Measurements from ENCODE around the gene INPP5A.
A peak's percentile ranks its signal among the peaks of the same experiment; 100 is the strongest.

The INPP5A gene

GRCh38 chr10:132811891-132812481 lies 274.4 kb downstream of the INPP5A start:
- H3K4me1 ChIP-seq (ENCODE audit: control insufficient read depth in 2 of 2, insufficient read depth in 1 of 2, low read depth in 1 of 2, low read length in 2 of 2), result peaks cover 0 to 4% of the 10 kb centered on the region in 2 donors
- no peak overlapping the region for H3K4me2 ChIP-seq (ENCODE audit: insufficient read depth, low read length, poor library complexity, severe bottlenecking)
- no peak overlapping the region for H2BK5ac ChIP-seq (ENCODE audit: low read length)
- no peak overlapping the region for H3K23ac ChIP-seq (ENCODE audit: low read depth, low read length, poor library complexity)
- H2AFZ ChIP-seq (ENCODE audit: low read length), result no peak overlapping the region
- no peak overlapping the region for H2BK120ac ChIP-seq (ENCODE audit: low read depth, low read length)
- H2BK12ac ChIP-seq (ENCODE audit: low read length), result peak overlapping the region; percentile 41
- no peak overlapping the region for H3K27ac ChIP-seq (replicated peaks; ENCODE audit: low read length)
- H3K18ac ChIP-seq (ENCODE audit: low read length), result peak overlapping the region; percentile 38
- peak overlapping the region; percentile 84 for H2AK5ac ChIP-seq (ENCODE audit: low read depth, low read length)
- peaks cover 3% of the 10 kb centered on the region for H3K79me1 ChIP-seq (ENCODE audit: low read depth, low read length)
- no peaks in the 10 kb centered on the region for H3K36me3 ChIP-seq (replicated peaks in 1 of 2; ENCODE audit: control insufficient read depth in 2 of 2, insufficient read depth in 2 of 2, low read length in 2 of 2)
- H3K14ac ChIP-seq (ENCODE audit: low read length), result peak overlapping the region; percentile 47
- H3K27me3 ChIP-seq (ENCODE audit: control insufficient read depth in 3 of 3, insufficient read depth in 3 of 3, low read depth in 1 of 3, low read length in 3 of 3), result peaks cover 0 to 10% (median 0%) of the 10 kb centered on the region in 3 experiments
- WGBS, 2 donors (ENCODE audit: extremely low coverage in 2 of 2, insufficient read length in 2 of 2, insufficient replicate concordance in 1 of 2), result no CpG with 5 or more reads among the region's 26 CpGs
- no peak overlapping the region for H3K4ac ChIP-seq (ENCODE audit: low read length)
- peak overlapping the region; percentile 44 for H3K9ac ChIP-seq (ENCODE audit: low read depth, low read length, poor library complexity)
- DNase-seq (ENCODE audit: low spot score), result no peak
- no peaks in the 10 kb centered on the region for H3K9me3 ChIP-seq (replicated peaks in 1 of 2; ENCODE audit: control insufficient read depth in 2 of 2, insufficient read depth in 1 of 2, low read depth in 1 of 2, low read length in 2 of 2)
- no peak overlapping the region for H3K4me3 ChIP-seq (ENCODE audit: low read length in 2 of 2)
- no peak overlapping the region for H2BK15ac ChIP-seq (ENCODE audit: low read length)
- no peak overlapping the region for H4K8ac ChIP-seq (ENCODE audit: low read depth, low read length)
- no peak overlapping the region for H4K91ac ChIP-seq (ENCODE audit: low read depth, low read length, poor library complexity)

GRCh38 chr10:132812520-132812919 lies 274.9 kb downstream of the INPP5A start:
- Histone ChIP-seq H3K23ac (ENCODE audit: low read depth, low read length, poor library complexity) (no peak overlapping the region), H3K9me3 (replicated peaks in 1 of 2; ENCODE audit: control insufficient read depth in 2 of 2, insufficient read depth in 1 of 2, low read depth in 1 of 2, low read length in 2 of 2) (no peaks in the 10 kb centered on the region), H2AFZ (ENCODE audit: low read length) (no peak overlapping the region), H3K4me2 (ENCODE audit: insufficient read depth, low read length, poor library complexity, severe bottlenecking) (no peak overlapping the region), H3K18ac (ENCODE audit: low read length) (no peak overlapping the region), H3K4me3 (ENCODE audit: low read length in 2 of 2) (no peak overlapping the region), H3K4ac (ENCODE audit: low read length) (no peak overlapping the region), H3K14ac (ENCODE audit: low read length) (no peak overlapping the region), H2BK12ac (ENCODE audit: low read length) (no peak overlapping the region), H2BK15ac (ENCODE audit: low read length) (no peak overlapping the region), H3K27ac (replicated peaks; ENCODE audit: low read length) (no peak overlapping the region), H4K8ac (ENCODE audit: low read depth, low read length) (no peak overlapping the region), H3K9ac (ENCODE audit: low read depth, low read length, poor library complexity) (no peak overlapping the region), H3K79me1 (ENCODE audit: low read depth, low read length) (peaks cover 3% of the 10 kb centered on the region), H2BK120ac (ENCODE audit: low read depth, low read length) (no peak overlapping the region), H2BK5ac (ENCODE audit: low read length) (no peak overlapping the region), H3K27me3 (ENCODE audit: control insufficient read depth in 3 of 3, insufficient read depth in 3 of 3, low read depth in 1 of 3, low read length in 3 of 3) (peaks cover 0 to 10% (median 0%) of the 10 kb centered on the region in 3 experiments), H3K4me1 (ENCODE audit: control insufficient read depth in 2 of 2, insufficient read depth in 1 of 2, low read depth in 1 of 2, low read length in 2 of 2) (peaks cover 0 to 4% of the 10 kb centered on the region in 2 donors), H4K91ac (ENCODE audit: low read depth, low read length, poor library complexity) (no peak overlapping the region), H2AK5ac (ENCODE audit: low read depth, low read length) (no peak overlapping the region), H3K36me3 (replicated peaks in 1 of 2; ENCODE audit: control insufficient read depth in 2 of 2, insufficient read depth in 2 of 2, low read length in 2 of 2) (no peaks in the 10 kb centered on the region)
- no peak for DNase-seq (ENCODE audit: low spot score)
- no CpG with 5 or more reads among the region's 11 CpGs for WGBS, 2 donors (ENCODE audit: extremely low coverage in 2 of 2, insufficient read length in 2 of 2, insufficient replicate concordance in 1 of 2)

- H3K9ac ChIP-seq (ENCODE audit: low read depth, low read length, poor library complexity), result no peak overlapping the region
- H3K79me1 ChIP-seq (ENCODE audit: low read depth, low read length), result peaks cover 3% of the 10 kb centered on the region
- H3K9me3 ChIP-seq (replicated peaks in 1 of 2; ENCODE audit: control insufficient read depth in 2 of 2, insufficient read depth in 1 of 2, low read depth in 1 of 2, low read length in 2 of 2), result no peaks in the 10 kb centered on the region
- WGBS, 2 donors (ENCODE audit: extremely low coverage in 2 of 2, insufficient read length in 2 of 2, insufficient replicate concordance in 1 of 2), result no CpG with 5 or more reads among the region's 10 CpGs
- H3K27me3 ChIP-seq (ENCODE audit: control insufficient read depth in 3 of 3, insufficient read depth in 3 of 3, low read depth in 1 of 3, low read length in 3 of 3), result peaks cover 0 to 10% (median 0%) of the 10 kb centered on the region in 3 experiments
- no peaks in the 10 kb centered on the region for H3K36me3 ChIP-seq (replicated peaks in 1 of 2; ENCODE audit: control insufficient read depth in 2 of 2, insufficient read depth in 2 of 2, low read length in 2 of 2)
- H2AK5ac ChIP-seq (ENCODE audit: low read depth, low read length), result no peak overlapping the region
- no peak overlapping the region for H3K4me2 ChIP-seq (ENCODE audit: insufficient read depth, low read length, poor library complexity, severe bottlenecking)
- no peak overlapping the region for H2BK120ac ChIP-seq (ENCODE audit: low read depth, low read length)
- H2BK12ac ChIP-seq (ENCODE audit: low read length), result no peak overlapping the region
- no peak overlapping the region for H2BK5ac ChIP-seq (ENCODE audit: low read length)
- no peak overlapping the region for H3K14ac ChIP-seq (ENCODE audit: low read length)
- no peak overlapping the region for H4K91ac ChIP-seq (ENCODE audit: low read depth, low read length, poor library complexity)
- no peak for DNase-seq (ENCODE audit: low spot score)
- H3K23ac ChIP-seq (ENCODE audit: low read depth, low read length, poor library complexity), result no peak overlapping the region
- peaks cover 0 to 4% of the 10 kb centered on the region in 2 donors for H3K4me1 ChIP-seq (ENCODE audit: control insufficient read depth in 2 of 2, insufficient read depth in 1 of 2, low read depth in 1 of 2, low read length in 2 of 2)
- no peak overlapping the region for H4K8ac ChIP-seq (ENCODE audit: low read depth, low read length)
- no peak overlapping the region for H3K4ac ChIP-seq (ENCODE audit: low read length)
- no peak overlapping the region for H2BK15ac ChIP-seq (ENCODE audit: low read length)
- H3K27ac ChIP-seq (replicated peaks; ENCODE audit: low read length), result no peak overlapping the region
- no peak overlapping the region for H2AFZ ChIP-seq (ENCODE audit: low read length)
- no peak overlapping the region for H3K4me3 ChIP-seq (ENCODE audit: low read length in 2 of 2)
- peak overlapping the region; percentile 38 for H3K18ac ChIP-seq (ENCODE audit: low read length)
These were observed 275.4 kb downstream of the INPP5A start for GRCh38 chr10:132813001-132813401.

GRCh38 chr10:132813560-132814468 lies 276.2 kb downstream of the INPP5A start:
- H3K4ac ChIP-seq (ENCODE audit: low read length), result no peak overlapping the region
- H2BK15ac ChIP-seq (ENCODE audit: low read length), result no peak overlapping the region
- H3K27ac ChIP-seq (replicated peaks; ENCODE audit: low read length), result no peak overlapping the region
- H3K18ac ChIP-seq (ENCODE audit: low read length), result peak overlapping the region; percentile 28
- WGBS, 2 donors (ENCODE audit: extremely low coverage in 2 of 2, insufficient read length in 2 of 2, insufficient replicate concordance in 1 of 2), result no CpG with 5 or more reads among the region's 28 CpGs
- H2AK5ac ChIP-seq (ENCODE audit: low read depth, low read length), result peak overlapping the region; percentile 81
- no peak overlapping the region for H3K9ac ChIP-seq (ENCODE audit: low read depth, low read length, poor library complexity)
- no peak overlapping the region for H2BK12ac ChIP-seq (ENCODE audit: low read length)
- H3K4me1 ChIP-seq (ENCODE audit: control insufficient read depth in 2 of 2, insufficient read depth in 1 of 2, low read depth in 1 of 2, low read length in 2 of 2), result peaks cover 0 to 1% of the 10 kb centered on the region in 2 donors
- no peak overlapping the region for H2BK120ac ChIP-seq (ENCODE audit: low read depth, low read length)
- no peak overlapping the region for H2BK5ac ChIP-seq (ENCODE audit: low read length)
- H4K8ac ChIP-seq (ENCODE audit: low read depth, low read length), result no peak overlapping the region
- H3K4me3 ChIP-seq (ENCODE audit: low read length in 2 of 2), result no peak overlapping the region
- H2AFZ ChIP-seq (ENCODE audit: low read length), result no peak overlapping the region
- peak overlapping the region; percentile 38 for H3K14ac ChIP-seq (ENCODE audit: low read length)
- no peak for DNase-seq (ENCODE audit: low spot score)
- H3K4me2 ChIP-seq (ENCODE audit: insufficient read depth, low read length, poor library complexity, severe bottlenecking), result no peak overlapping the region
- H3K27me3 ChIP-seq (ENCODE audit: control insufficient read depth in 3 of 3, insufficient read depth in 3 of 3, low read depth in 1 of 3, low read length in 3 of 3), result peaks cover 0 to 10% (median 0%) of the 10 kb centered on the region in 3 experiments
- peaks cover 3% of the 10 kb centered on the region for H3K79me1 ChIP-seq (ENCODE audit: low read depth, low read length)
- no peaks in the 10 kb centered on the region for H3K36me3 ChIP-seq (replicated peaks in 1 of 2; ENCODE audit: control insufficient read depth in 2 of 2, insufficient read depth in 2 of 2, low read length in 2 of 2)
- no peaks in the 10 kb centered on the region for H3K9me3 ChIP-seq (replicated peaks in 1 of 2; ENCODE audit: control insufficient read depth in 2 of 2, insufficient read depth in 1 of 2, low read depth in 1 of 2, low read length in 2 of 2)
- no peak overlapping the region for H3K23ac ChIP-seq (ENCODE audit: low read depth, low read length, poor library complexity)
- no peak overlapping the region for H4K91ac ChIP-seq (ENCODE audit: low read depth, low read length, poor library complexity)

All from neuronal stem cell (in vitro differentiated cells).